Left ventricle myocardium inferior (tissue), 1 donor: ENCODE results near the gene TNS3. TPM values are rescaled to one million over a fixed set of nuclear protein-coding genes. Genes with fewer than 3 reads are reported as not detected.
A peak's percentile ranks its signal among the peaks of the same experiment; 100 is the strongest.

Experiments used
- DNase-seq: peaks from one replicate; pipeline ENCODE4 v3.0.0-alpha.2; 2020
- H3K27ac ChIP-seq: fragments of 200-600 bp; replicated peaks from 2 replicates; pipeline ENCODE4 v1.8.0; 2021
- H3K27me3 ChIP-seq: fragments of 200-600 bp; 2 replicates; pipeline ENCODE4 v1.8.0; 2021; ENCODE audit warnings: low read depth
- H3K36me3 ChIP-seq: fragments of 200-600 bp; 2 replicates; pipeline ENCODE4 v1.8.0; 2021
- H3K4me1 ChIP-seq: fragments of 200-600 bp; 2 replicates; pipeline ENCODE4 v1.8.0; 2021
- H3K4me3 ChIP-seq: fragments of 200-600 bp; 2 replicates; pipeline ENCODE4 v1.8.0; 2021; ENCODE audit warnings: mild to moderate bottlenecking, moderate library complexity
- H3K9me3 ChIP-seq: fragments of 200-600 bp; replicated peaks from 2 replicates; pipeline ENCODE4 v1.8.0; 2021
- intact Hi-C: fragments of 100-400 bp; cut with micrococcal nuclease; formaldehyde crosslinking; loops from one replicate; pipeline ENCODE4 v1.11.0; 2022
- total RNA-seq: library from RNA; stranded (reverse); fragmentation: NEBNext Ultra II Directional; extraction: Animal tissue kit (Norgen Biotek cat#: 25700); gene quantifications from one replicate; pipeline ENCODE4 v1.2.1, GENCODE V29; 2021
- TF ChIP-seq, protein P1 (sequence below): fragments of 200-600 bp; IDR thresholded peaks from 2 replicates; pipeline ENCODE4 v1.8.0; 2021; ENCODE audit warnings: antibody characterized with exemption, mild to moderate bottlenecking, borderline replicate concordance
- donor health status: DM: no; HTN: yes; CAD: no; lungs with severe emphysema.

Gene TNS3
- total RNA-seq, 1 donor from 2014 or later, result 40.6 TPM

- Histone ChIP-seq H3K4me3 (no peak overlapping the region), H3K36me3 (peaks cover 11% of the 10 kb centered on the region), H3K27ac (no peak overlapping the region), H3K4me1 (peaks cover 18% of the 10 kb centered on the region), H3K27me3 (no peaks in the 10 kb centered on the region), H3K9me3 (no peaks in the 10 kb centered on the region)
- intact Hi-C loops, result no loop called here
- DNase-seq, result no peak
- TF ChIP-seq, protein P1, sequence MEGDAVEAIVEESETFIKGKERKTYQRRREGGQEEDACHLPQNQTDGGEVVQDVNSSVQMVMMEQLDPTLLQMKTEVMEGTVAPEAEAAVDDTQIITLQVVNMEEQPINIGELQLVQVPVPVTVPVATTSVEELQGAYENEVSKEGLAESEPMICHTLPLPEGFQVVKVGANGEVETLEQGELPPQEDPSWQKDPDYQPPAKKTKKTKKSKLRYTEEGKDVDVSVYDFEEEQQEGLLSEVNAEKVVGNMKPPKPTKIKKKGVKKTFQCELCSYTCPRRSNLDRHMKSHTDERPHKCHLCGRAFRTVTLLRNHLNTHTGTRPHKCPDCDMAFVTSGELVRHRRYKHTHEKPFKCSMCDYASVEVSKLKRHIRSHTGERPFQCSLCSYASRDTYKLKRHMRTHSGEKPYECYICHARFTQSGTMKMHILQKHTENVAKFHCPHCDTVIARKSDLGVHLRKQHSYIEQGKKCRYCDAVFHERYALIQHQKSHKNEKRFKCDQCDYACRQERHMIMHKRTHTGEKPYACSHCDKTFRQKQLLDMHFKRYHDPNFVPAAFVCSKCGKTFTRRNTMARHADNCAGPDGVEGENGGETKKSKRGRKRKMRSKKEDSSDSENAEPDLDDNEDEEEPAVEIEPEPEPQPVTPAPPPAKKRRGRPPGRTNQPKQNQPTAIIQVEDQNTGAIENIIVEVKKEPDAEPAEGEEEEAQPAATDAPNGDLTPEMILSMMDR, result no peak
Measured at GRCh38 chr7:47344171-47344955, 237.5 kb downstream of the TNS3 start.

- intact Hi-C loops, result no loop called here
- H3K36me3 ChIP-seq, result peaks cover 11% of the 10 kb centered on the region
- no peak overlapping the region for H3K4me3 ChIP-seq
- peak overlapping the region; percentile 10 for H3K27ac ChIP-seq
- H3K4me1 ChIP-seq, result peaks cover 18% of the 10 kb centered on the region
- DNase-seq, result no peak
- no peaks in the 10 kb centered on the region for H3K27me3 ChIP-seq
- no peaks in the 10 kb centered on the region for H3K9me3 ChIP-seq
- TF ChIP-seq, protein P1, result no peak
Measured at GRCh38 chr7:47343061-47343455, 238.9 kb downstream of the TNS3 start.

DNA sequence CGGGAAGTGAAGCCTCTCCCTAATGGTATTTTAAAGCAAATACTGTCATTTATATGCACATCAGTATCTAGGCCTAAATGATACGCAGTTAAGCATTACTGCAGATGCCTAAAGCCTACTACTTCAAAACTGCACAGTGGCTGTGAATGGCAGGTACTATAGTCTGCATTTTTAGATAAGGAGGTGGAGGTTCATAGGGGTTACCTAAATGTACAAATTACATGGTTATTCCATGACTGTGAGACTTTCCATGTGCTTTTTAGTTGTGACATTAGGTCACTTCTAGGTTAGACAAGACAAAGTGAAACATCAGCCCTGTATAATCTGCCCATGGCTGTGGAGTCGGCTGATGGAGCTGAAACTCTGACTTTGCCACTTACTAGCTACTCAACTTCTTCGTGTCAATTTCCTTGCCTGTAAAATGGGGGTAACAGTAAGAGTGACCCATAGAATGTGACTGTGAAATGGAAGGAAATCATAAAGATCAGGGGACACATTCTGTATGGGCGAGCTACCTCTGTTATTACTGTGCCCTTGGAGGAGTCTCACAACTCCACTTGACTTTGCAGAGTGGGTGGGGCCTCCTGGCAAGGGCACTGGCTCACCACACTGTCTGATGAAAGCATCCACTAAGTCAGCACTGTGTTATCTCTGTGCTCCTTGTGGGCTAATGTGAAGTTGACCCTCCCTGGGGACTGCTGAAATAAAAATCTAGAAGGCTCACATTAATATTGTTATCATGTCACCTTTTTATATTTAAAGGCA is 239.4 kb downstream of the TNS3 start:
- intact Hi-C loops, result no loop called here
- peaks cover 24% of the 10 kb centered on the region for H3K4me1 ChIP-seq
- no peak overlapping the region for H3K4me3 ChIP-seq
- peaks cover 1% of the 10 kb centered on the region for H3K9me3 ChIP-seq
- H3K27me3 ChIP-seq, result no peaks in the 10 kb centered on the region
- H3K27ac ChIP-seq, result peak overlapping the region; percentile 54
- no peak for DNase-seq
- peaks cover 11% of the 10 kb centered on the region for H3K36me3 ChIP-seq
- TF ChIP-seq, protein P1, result no peak

- Histone ChIP-seq H3K36me3 (peaks cover 11% of the 10 kb centered on the region), H3K9me3 (peaks cover 4% of the 10 kb centered on the region), H3K4me3 (no peak overlapping the region), H3K4me1 (peaks cover 43% of the 10 kb centered on the region), H3K27me3 (no peaks in the 10 kb centered on the region), H3K27ac (peak overlapping the region; percentile 54)
- intact Hi-C loops, result no loop called here
- no peak for DNase-seq
- TF ChIP-seq, protein P1, result no peak
Measured at GRCh38 chr7:47340517-47340916, 241.4 kb downstream of the TNS3 start.

- TF ChIP-seq, protein P1, result no peak
- Histone ChIP-seq H3K27ac (peak overlapping the region; percentile 98), H3K36me3 (no peaks in the 10 kb centered on the region), H3K27me3 (no peaks in the 10 kb centered on the region), H3K4me1 (peaks cover 63% of the 10 kb centered on the region), H3K9me3 (peaks cover 4% of the 10 kb centered on the region), H3K4me3 (no peak overlapping the region)
- no peak for DNase-seq
- intact Hi-C loops, result no loop called here
Measured at GRCh38 chr7:47338026-47338425, 243.9 kb downstream of the TNS3 start.
